Ishikawa (cell line): ENCODE results near the gene MYOT.

ENCODE experiments used
- CEBPB ChIP-seq: IDR thresholded peaks from 2 replicates; pipeline ENCODE4 v1.6.1; 2012
- CREB1 ChIP-seq: IDR thresholded peaks from 2 replicates; pipeline ENCODE4 v1.6.1; 2012; ENCODE audit warnings: low read depth
- EGR1 ChIP-seq: IDR thresholded peaks from 2 replicates; pipeline ENCODE4 v1.6.1; 2012
- EP300 ChIP-seq: IDR thresholded peaks from 2 replicates; pipeline ENCODE4 v1.6.1; 2012; ENCODE audit warnings: borderline replicate concordance
- FOXM1 ChIP-seq: IDR thresholded peaks from 2 replicates; pipeline ENCODE4 v1.6.1; 2012; ENCODE audit warnings: low read depth, borderline replicate concordance
- NFIC ChIP-seq: IDR thresholded peaks from 2 replicates; pipeline ENCODE4 v1.6.1; 2012
- RAD21 ChIP-seq: IDR thresholded peaks from 2 replicates; pipeline ENCODE4 v1.6.1; 2012; ENCODE audit warnings: low read depth
- TAF1 ChIP-seq: IDR thresholded peaks from 2 replicates; pipeline ENCODE4 v1.6.1; 2012; ENCODE audit warnings: low read depth, mild to moderate bottlenecking
- TCF12 ChIP-seq: IDR thresholded peaks from 2 replicates; pipeline ENCODE4 v1.6.1; 2012; ENCODE audit warnings: low read depth
- TEAD4 ChIP-seq: IDR thresholded peaks from 2 replicates; pipeline ENCODE4 v1.6.1; 2012
- YY1 ChIP-seq: IDR thresholded peaks from 2 replicates; pipeline ENCODE4 v1.6.1; 2012; ENCODE audit warnings: low read depth
- ZBTB7A ChIP-seq: IDR thresholded peaks from 2 replicates; pipeline ENCODE4 v1.6.1; 2012; ENCODE audit warnings: low read depth
- TF ChIP-seq, protein P1 (sequence below): IDR thresholded peaks from 2 replicates; pipeline ENCODE4 v1.6.1; 2012
- TF ChIP-seq, protein P2 (sequence below): IDR thresholded peaks from 2 replicates; pipeline ENCODE4 v1.6.1; 2012
- TF ChIP-seq, protein P3 (sequence below): IDR thresholded peaks from 2 replicates; pipeline ENCODE4 v1.6.1; 2012; ENCODE audit warnings: low read depth, mild to moderate bottlenecking

MYOT gene

DNA sequence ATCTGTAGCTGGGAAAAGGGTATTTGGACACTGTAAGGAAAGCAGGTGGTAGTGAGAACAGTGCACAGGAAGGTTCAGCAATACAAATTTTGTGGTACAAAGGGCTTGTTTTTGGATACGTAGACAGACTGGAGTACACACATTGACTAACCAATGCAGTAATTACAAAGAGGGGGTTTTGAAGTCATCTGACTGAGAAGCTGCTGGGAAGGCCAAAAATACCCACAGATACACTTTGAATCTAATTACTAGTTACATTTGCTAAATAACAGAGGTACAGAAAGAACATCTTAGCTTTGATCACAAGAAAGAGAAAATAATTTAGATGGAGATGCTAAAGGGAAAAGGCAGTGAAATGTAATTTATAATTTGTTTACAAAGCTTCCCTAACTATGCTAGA, 67.5 kb downstream of the MYOT start:
- TF ChIP-seq TEAD4 = no peak

DNA sequence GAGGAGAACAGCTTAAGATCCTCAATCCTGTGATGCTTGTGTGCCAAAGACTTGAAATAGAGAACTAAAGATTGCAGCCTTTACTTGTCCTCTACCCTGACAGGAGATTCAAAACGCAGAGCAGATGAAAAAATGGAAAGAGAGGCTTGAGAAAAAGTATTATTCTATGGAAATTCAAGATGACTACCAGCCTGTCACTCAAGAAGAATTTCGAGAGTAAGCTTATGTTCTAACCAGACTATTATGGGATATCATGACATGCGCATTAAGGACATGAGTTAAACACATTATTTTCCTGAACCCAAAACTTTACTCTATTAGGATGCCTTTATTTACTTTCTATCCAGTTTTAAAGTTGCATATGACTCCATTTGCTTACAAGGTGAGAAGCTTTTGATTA, 68.0 kb downstream of the MYOT start:
- TF ChIP-seq EGR1 (no peak), TEAD4 (no peak), FOXM1 (no peak), CEBPB (no peak), CREB1 (no peak), RAD21 (no peak), YY1 (no peak), EP300 (no peak), ZBTB7A (no peak), TAF1 (no peak), TCF12 (no peak), NFIC (no peak)
- TF ChIP-seq, protein P1, sequence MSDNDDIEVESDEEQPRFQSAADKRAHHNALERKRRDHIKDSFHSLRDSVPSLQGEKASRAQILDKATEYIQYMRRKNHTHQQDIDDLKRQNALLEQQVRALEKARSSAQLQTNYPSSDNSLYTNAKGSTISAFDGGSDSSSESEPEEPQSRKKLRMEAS = no peak
- TF ChIP-seq, protein P2, sequence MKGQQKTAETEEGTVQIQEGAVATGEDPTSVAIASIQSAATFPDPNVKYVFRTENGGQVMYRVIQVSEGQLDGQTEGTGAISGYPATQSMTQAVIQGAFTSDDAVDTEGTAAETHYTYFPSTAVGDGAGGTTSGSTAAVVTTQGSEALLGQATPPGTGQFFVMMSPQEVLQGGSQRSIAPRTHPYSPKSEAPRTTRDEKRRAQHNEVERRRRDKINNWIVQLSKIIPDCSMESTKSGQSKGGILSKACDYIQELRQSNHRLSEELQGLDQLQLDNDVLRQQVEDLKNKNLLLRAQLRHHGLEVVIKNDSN = no peak
- TF ChIP-seq, protein P3, sequence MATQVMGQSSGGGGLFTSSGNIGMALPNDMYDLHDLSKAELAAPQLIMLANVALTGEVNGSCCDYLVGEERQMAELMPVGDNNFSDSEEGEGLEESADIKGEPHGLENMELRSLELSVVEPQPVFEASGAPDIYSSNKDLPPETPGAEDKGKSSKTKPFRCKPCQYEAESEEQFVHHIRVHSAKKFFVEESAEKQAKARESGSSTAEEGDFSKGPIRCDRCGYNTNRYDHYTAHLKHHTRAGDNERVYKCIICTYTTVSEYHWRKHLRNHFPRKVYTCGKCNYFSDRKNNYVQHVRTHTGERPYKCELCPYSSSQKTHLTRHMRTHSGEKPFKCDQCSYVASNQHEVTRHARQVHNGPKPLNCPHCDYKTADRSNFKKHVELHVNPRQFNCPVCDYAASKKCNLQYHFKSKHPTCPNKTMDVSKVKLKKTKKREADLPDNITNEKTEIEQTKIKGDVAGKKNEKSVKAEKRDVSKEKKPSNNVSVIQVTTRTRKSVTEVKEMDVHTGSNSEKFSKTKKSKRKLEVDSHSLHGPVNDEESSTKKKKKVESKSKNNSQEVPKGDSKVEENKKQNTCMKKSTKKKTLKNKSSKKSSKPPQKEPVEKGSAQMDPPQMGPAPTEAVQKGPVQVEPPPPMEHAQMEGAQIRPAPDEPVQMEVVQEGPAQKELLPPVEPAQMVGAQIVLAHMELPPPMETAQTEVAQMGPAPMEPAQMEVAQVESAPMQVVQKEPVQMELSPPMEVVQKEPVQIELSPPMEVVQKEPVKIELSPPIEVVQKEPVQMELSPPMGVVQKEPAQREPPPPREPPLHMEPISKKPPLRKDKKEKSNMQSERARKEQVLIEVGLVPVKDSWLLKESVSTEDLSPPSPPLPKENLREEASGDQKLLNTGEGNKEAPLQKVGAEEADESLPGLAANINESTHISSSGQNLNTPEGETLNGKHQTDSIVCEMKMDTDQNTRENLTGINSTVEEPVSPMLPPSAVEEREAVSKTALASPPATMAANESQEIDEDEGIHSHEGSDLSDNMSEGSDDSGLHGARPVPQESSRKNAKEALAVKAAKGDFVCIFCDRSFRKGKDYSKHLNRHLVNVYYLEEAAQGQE = no peak
